GM18868 (cell line): ENCODE measurements around the gene DNAH17.

ENCODE experiments used
- ATAC-seq: cut with Tn5 transposase; IDR thresholded peaks from one replicate; pipeline ENCODE4 v1.9.1; 2021; ENCODE audit warnings: mild to moderate bottlenecking, moderate library complexity; ENCODE audit not compliant: unreplicated experiment

The DNAH17 gene

DNA sequence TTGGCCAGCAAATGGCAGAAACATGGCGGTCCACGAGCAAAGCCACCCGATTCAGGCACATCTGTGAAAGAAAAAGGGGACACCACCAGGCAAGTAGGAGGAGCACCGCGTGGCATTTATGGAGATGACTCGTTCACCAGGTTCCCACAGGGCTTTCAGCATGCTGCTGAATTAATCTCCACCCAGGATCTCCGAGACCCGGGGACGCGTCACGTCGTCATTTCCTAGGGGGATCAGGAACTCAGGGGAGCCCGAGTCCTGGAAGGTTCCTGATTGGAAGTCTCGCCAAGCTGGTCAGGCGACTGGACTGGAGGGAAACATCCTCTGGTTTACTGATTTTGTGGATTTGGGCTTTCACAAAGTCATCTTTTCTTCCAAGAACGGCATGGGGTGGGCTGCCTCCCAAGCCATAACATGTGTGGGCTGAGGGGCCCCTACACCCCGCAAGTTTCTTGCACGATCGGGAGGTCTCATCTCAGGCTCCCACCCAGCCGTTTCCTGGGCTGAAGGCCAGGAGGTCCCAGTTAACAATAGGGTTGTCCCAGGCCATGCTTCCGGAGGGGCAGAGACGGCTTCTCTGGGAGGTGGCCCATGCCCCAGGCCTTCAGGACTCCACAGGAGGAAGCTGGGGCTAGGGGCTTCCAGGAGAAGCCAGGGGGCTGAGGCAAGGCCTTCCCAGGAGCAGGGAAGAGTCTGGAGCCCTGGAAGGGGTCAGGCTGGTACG is 645 bp downstream of the DNAH17 start:
- no peak for ATAC-seq

DNA sequence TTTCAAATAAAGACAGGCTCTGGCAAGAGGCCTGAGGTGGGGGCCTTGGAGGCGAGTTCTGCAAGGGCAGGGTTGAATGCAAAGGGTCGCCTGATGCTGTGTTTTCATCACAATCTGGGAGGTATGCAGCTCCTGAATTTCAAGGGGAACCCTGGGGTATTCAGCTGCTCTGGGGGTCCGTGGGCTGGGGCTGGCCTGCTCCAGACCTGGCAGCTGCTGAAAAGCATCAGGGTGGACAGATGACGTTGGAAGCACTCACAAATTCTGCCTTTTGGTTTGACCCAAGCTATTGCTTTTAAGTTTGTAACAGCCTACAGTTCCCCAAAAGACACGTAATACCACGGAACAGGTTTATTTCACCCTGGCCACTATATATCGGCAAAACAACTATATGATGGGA is 1.3 kb downstream of the DNAH17 start:
- ATAC-seq = no peak

DNA sequence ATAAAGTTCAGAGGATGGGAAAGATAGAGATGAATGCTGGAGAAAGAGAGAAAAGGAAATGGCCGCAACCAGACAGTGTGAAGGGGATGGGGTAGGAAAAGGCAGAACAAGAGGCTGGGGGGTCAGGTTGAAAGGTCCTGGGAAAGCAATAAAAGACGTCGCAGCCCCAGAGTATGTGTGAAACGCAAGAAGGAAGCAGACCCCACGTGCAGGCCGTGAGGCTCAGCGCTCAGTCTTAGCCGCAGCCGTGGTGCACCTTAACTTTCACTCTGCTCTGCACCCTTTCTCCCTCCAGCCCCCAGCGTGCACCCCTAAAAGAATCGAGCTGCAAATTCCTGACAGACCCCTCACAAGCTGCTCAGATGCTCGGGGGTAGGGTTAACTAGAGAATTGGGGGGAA is 1.9 kb downstream of the DNAH17 start:
- no peak for ATAC-seq

DNA sequence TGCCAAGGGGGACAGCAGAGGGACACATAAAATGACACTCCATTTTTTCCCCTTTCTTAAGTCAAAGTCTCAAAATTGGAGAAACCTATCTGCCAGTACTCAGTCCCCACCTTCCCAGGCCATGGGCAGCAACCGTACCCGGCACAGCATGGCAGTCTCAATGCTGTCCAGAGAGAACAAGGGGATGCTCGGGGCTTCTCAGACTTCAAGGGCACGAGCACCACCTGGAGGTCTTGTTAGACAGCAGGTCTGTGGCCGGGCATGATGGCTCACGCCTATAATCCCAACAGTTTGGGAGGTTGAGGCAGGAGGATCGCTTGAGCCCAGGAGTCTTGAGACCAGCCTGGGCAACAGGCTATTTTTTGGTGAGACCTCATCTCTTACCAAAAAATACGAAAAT is 3.2 kb downstream of the DNAH17 start:
- ATAC-seq = no peak

DNA sequence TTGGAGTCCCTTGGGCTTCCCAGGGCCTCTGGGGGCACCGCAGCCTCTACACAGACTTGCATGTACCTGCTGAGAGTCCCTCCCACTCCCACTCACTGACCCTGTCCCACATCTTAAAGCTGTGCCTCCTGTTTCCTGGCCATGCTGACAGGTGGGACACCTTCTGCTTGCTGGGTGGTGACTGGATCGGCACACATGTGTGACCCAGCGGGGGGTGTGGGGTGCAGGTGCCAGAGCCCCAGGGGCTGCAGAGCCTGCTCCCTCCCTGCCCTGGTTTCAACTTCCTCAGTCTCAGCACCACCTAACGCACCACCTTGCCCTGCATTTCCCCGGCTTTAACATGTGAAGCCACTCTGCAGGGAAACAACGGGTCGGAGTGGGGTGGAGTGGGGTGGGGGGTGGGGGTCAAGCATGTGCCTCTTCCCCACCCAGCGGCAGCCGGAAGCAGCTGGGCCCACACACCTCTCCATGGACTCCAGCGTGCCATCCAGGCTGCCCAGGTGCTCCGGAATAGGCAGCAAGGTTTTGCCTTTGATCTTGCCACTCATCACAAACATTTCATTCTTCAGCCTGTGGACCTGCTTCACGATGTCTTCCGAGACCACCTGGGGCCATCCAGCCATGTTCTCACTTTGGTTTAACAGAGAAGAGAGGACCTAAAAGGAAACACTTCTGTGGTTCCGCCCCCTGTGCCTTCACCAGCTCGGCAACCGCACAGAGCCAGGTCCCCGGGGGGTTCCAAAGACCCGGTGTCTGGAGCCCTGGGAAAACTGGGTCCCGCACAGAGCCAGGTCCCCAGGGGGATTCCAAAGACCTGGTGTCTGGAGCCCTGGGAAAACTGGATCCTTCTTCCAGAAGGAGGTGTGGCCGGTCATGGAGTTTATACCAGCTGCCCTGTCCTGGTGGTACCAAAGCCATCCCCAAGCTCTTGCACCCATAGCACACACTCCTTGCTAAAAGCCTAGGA is 4.7 kb downstream of the DNAH17 start:
- no peak for ATAC-seq

DNA sequence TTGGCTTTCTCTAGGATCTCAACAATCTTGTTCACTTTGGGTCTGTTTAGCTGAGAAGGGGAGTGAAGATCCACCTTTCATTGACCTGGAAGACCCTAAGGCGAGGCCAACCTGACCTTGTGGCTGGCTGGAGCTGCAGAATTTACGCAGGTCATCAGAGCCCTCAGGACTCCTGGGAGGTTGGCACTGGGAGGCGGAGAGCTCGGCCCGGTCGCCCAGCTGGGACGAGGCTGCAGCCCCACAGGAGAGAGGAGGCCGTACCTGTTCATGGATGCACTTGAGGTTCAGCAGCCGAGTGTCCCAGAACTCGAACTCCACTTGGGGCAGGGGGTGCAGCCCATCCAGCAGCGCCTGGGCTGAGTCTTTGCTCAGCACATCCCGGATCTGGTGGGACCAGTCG is 5.9 kb downstream of the DNAH17 start:
- no peak for ATAC-seq

DNA sequence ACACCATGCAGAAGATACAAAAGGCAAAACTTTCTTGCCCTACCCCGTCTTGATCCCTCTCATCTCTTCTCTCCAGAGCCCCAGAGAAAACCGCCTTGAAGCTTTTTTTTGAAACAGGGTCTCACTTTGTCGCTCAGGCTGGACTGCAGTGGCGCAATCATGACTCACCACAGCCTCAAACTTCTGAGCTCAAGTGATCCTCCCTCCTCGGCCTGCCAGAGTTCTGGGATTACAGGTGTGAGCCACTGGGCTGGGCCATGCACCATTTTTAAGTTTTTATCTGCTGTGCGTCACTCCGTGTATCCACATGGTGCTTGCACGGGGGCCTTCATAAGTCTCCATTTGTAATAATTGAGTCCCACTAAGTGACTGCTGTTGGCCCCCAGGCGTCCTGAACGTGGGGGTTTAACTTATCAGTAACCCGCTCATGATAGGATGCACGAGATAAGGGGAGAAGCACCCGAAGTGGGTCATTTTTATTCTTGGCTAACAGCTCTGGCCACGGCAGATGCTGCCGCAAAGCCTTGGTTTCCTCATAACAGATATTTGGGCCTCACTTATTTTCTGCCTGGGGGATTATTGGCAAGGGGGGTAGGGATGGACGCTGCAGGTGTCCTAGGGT is 8.6 kb downstream of the DNAH17 start:
- no peak for ATAC-seq

DNA sequence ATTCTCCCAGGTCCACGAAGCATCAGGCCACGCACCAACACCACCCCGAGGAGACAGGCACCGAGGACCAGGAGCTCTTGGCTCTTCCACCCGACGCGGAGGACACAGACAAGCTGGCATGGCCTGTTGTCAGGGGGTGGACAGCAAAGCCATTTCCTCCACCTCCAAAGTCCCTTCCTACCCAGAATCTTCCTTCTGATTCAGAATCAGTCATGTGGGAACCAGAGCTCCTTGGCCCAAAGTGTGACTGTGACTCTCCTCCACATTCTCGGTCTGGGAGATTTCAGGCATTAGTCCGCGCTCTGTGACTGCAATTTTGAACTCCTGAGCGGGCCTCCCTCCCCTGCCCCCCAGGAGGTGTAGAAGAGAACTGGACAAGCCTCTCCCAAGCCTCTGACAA is 9.2 kb downstream of the DNAH17 start:
- ATAC-seq = no peak

DNA sequence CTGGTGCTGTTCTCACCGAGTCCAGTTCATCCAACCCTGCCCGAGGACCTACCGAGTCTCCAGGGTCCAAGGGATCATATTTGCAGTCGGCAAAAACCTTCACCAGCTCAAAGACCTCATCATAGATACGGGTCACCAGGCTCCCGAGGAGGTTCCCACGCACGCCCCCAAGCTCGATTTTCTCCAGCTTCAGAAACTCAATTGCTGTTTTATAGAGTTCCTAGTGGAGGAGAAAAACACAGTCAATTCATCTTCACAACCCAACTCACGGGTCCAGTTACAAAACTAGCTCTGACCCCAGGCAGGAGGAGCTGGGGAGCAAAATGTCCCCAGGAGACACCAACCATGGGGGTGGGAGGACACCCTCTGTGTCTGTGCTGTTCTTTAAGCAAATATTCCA is 10.2 kb downstream of the DNAH17 start:
- no peak for ATAC-seq

DNA sequence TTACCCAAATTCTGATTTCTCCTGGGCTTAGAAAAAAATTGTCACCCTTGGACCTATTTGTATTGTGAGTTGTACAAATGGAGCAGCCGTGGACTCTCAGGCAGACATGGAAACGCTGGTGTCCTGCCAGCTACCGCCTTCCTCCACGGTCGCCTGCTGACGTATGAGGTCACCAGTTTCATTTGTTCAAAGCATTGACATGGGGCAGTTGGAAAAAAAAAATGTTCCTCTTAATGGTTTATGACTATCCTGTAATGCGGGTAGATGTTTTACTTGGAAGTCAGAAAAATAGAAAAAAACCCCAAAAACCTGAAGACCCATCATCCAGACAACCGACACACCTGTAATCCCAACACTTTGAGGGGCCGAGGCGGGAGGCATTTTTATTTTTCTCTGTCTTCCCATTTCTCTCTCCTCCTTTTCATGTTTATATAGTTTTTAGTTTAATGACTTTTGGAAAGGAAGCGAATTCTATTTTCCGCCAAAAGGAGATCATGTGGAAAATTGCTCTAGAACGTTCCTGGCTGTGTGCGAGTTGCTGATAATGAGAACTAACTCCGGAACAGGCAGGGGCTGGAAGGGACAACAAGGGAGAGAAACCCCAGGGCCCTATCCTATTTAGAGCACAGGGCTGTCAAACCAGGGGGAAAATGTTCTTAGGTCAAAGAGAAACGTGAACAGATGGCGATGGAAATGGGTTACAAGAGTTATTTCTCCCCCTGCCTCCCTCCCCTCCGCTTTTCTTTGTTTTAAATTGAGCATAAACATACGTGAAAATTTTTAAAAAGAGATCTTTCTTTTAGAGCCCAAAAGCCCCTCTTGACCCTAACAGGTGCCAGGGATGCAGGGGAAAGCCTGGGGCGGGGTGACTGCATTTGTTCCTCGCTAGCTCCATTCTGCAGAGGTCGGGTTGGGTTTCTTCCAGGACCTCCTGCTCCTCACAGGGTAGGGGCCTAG is 13.7 kb downstream of the DNAH17 start:
- no peak for ATAC-seq

DNA sequence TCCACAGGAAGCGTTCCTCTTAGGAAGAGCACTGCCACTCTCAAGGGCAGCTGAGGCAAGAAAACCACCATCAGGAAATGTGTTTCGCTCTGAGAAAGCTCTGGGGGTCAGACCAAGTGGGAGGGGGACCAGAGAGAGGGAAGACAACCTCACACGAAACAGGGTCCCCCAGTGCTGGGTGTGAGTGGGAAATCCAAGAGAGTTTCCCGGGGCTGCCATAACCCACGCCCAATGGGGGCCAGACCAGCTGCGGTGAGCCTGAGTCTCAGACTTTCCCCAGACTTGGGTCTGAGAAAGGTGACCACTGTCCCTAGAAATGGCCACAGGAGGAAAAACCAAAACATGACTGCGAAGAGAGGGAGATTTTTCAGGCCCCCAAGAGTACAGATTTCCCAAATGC is 14.5 kb downstream of the DNAH17 start:
- ATAC-seq = no peak

DNA sequence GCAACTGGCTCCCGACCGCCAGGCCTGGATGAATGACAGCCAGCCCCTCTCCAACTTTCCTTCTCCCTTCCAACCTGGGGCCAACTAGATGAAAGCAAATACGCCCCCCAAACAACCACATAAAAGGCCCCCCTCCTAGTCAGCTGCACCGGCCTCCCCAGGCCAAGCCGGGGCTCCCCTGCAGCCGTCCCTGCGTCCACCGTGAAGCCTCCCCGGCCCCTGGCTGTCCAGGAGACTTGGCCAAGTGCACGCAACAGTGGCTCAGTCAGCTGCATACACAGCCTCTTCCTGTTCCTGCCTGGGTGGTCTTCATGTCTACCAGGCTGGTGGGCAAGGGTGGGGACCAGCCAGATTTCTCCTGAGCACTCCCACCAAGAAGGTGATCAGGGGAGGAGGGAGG is 16.0 kb downstream of the DNAH17 start:
- no peak for ATAC-seq

DNA sequence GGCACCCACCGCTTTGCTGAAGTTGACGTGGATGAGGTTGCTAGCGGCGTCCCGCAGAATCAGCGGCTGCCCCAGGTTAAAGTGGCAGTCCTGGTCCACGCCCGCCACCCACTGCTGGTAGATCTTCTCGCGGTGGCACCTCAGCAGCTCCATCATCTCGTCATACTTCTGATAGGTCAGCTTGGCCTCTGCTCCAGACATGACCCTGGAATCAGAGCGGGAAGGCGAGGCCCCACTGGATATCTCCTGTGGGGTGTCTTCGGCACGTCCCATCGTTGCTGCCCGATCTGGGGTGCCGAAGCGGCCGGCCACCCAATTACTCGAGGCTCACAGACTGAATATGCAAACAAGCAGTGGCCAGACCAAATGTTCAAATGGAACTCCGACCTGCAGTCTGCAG is 16.5 kb downstream of the DNAH17 start:
- no peak for ATAC-seq

DNA sequence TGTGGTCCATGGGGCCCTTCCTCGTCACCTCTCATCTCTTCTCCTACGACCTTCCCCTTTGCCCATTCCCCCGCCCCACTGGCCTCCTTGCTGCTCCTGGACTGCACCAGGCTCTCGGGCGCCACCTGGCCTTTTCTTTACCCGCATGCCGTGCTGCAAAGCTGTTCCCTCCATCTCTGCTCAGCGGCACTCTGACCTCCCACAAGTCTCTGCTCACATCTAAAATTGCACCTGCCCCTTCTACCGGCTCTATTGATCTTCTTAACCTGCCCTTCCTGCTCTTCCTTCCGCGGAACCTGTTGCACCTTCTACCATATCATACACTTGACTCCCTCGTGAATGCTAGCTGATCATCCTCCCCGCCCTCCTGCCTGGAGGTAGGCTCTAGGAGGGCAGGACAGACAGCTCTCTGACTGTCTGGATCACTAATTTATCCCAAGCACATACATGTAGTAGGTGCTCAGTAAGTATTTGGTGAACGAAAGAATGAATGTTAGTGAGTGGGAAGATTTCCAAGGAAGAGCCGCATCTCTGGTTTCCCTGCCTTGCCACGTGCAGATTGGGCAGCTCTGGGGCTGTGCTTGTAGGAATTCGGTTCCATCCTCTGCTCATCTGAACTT is 17.3 kb downstream of the DNAH17 start:
- no peak for ATAC-seq

DNA sequence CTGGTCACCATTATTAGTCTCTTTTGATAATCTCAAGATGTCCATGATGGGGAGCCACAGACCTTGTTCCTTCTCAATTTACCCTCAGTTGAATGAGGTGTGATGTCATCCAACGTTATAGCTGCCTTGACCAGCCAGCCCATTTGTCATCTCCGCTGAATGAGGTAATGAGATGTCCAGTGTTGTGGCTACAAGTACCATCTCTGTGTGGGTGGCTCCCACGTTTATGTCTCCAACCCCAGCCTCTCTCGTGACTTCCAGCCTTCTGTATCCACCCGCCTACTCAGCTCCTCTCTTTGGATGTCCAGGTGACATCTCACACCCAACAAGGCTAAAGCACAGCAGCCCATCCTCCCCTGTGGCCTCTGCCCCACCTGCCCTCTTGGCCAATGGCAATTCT is 18.2 kb downstream of the DNAH17 start:
- ATAC-seq = no peak

DNA sequence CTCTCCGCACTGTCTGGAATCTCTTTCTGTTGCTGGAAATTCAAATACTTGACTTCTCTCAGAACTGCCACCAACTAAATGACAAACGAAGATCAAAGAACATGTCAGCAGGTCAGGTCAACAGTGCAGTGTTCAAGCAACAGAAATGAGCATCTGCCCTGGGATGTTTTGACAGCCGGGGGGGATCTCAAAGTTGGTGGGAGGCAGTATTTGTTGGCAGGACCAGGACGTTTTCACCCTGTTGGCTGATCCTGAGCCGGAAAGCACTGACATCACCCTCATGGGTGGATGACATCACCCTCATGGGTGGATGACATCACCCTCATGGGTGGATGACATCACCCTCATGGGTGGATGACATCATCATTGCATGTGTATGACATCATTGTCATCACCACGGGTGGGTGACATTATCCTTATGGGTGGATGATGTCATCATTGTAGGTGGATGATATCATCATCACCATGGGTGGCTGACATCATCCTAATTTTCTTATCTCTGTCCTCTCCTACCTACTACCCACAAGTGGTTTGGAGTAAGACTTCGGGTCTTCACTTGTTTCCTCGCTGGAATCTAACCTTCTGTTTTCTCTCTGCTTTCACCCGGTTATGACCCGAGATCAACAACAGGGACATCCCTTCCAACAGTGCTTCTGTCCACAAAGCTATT is 18.9 kb downstream of the DNAH17 start:
- no peak for ATAC-seq

DNA sequence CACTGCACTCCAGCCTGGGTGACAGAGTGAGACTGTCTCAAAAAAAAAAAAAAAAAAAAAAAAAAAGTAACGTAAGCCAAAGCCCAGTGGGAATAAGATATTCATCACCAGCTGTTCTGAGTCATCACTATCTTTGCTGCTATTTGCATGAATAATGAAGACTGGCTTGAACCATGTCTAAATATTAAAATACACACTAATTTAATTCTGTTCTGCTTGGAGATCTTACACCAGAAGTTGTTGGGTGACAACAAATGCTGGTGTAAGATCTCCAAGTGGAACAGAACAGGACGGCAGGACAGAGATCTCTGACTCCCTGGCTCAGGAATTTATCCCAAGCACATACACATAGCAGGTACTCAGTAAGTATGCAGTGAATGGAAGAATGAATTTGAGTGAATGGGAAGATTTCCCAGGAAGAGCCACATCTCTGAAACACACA is 19.6 kb downstream of the DNAH17 start:
- no peak for ATAC-seq

DNA sequence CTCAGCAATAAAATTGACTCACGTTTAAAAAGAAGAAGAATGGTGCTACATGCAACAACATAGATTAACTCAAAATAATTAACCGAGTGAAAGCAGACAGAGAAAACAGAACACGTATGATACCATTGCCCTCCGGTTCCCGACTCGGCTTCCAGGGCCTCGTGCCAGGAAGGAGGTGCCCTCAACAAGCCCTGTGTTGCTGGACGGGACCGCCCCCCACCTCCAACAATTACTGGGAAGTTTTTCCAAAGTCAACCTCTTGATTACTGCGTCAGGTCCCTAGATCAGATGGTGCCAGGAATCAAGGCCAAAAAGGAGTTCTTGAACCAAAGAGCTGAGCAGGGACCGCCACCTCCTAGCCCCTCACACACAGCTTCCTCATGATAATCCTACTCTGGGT is 20.4 kb downstream of the DNAH17 start:
- ATAC-seq = no peak

DNA sequence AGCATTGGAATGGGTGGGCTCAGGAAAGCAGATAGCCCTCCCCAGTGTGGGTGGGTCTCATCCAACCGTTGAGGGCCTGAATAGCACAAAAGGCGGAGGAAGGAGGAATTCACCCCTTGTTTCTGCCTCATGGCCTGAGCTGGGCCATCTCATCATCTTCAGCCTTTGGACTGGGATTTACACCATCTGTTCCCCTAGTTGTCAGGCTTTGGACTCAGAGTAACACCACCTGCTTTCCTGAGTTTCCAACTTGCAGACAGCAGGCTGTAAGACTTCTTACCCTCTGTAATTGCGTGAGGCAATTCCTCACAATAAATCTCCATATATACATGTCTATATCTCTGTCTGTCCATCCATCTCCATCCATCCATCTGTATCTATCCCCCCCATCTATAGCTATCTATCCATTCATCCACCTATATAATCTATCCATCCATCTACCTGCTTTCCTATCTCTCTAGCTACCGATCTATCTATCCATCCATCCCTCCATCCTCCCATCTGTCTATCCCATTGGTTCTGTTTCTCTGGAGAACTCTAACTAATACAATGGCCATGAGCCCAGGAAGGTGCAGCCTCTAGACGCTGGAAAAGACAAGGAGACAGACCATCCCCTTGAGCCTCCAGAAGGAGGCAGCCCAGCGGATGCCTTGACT is 21.3 kb downstream of the DNAH17 start:
- no peak for ATAC-seq
